CMK (cell line): Measurements from ENCODE around the gene PSMA4.
A peak's percentile ranks its signal among the peaks of the same experiment; 100 is the strongest.
"Not testable (repeated sequence)": the region's sequence is repeated elsewhere in the genome, so short reads cannot be mapped to it uniquely, and the experiment has no call there.

Experiments used
- DNase-seq: peaks from one replicate; pipeline ENCODE4 v3.0.0-alpha.2; 2010; ENCODE audit warnings: low read depth

Gene PSMA4

GRCh38 chr15:78540141-78540870 is at the start of gene PSMA4:
TSS of gene PSMA4 (plus strand) at chr15:78540444. CDS start at chr15:78541928, 1,484 bp downstream.
- peak; percentile 88 for DNase-seq

GRCh38 chr15:78492872-78493271 is 47.4 kb upstream of the PSMA4 start:
- peak; percentile 9 for DNase-seq

- DNase-seq: no peak
These were observed 38.4 kb upstream of the PSMA4 start for GRCh38 chr15:78501857-78502256.

GRCh38 chr15:78502641-78503040 is 37.6 kb upstream of the PSMA4 start:
- DNase-seq: no peak

GRCh38 chr15:78506971-78507830 is 33.0 kb upstream of the PSMA4 start, which contains the start of gene HYKK:
TSS of gene HYKK (plus strand) at chr15:78507577. CDS start at chr15:78513089, 5,512 bp downstream.
- peak; percentile 73 for DNase-seq

GRCh38 chr15:78507831-78508160 is 32.4 kb upstream of the PSMA4 start:
- no peak for DNase-seq

- DNase-seq: no peak
These were observed 32.0 kb upstream of the PSMA4 start for GRCh38 chr15:78508272-78508671.

- no peak for DNase-seq
These were observed 30.4 kb upstream of the PSMA4 start for GRCh38 chr15:78509726-78510312.

- DNase-seq: not testable (repeated sequence)
These were observed 20.2 kb upstream of the PSMA4 start for GRCh38 chr15:78520035-78520434.

GRCh38 chr15:78524230-78524629 is 16.0 kb upstream of the PSMA4 start:
- DNase-seq: no peak

- DNase-seq: no peak
These were observed 12.9 kb upstream of the PSMA4 start for GRCh38 chr15:78527325-78527724.

- DNase-seq: no peak
These were observed 6.9 kb upstream of the PSMA4 start for GRCh38 chr15:78533331-78533730.

GRCh38 chr15:78536134-78536533 is 4.1 kb upstream of the PSMA4 start:
- no peak for DNase-seq

GRCh38 chr15:78537266-78537905 is 2.9 kb upstream of the PSMA4 start:
- no peak for DNase-seq

GRCh38 chr15:78538358-78538757 is 1.9 kb upstream of the PSMA4 start:
- no peak for DNase-seq

GRCh38 chr15:78539464-78540140 is 642 bp upstream of the PSMA4 start:
- DNase-seq: not testable (repeated sequence)

- no peak for DNase-seq
These were observed 863 bp downstream of the PSMA4 start for GRCh38 chr15:78540871-78541743.

- no peak for DNase-seq
These were observed 1.4 kb downstream of the PSMA4 start for GRCh38 chr15:78541744-78542034.

GRCh38 chr15:78542647-78543046 is 2.4 kb downstream of the PSMA4 start:
- no peak for DNase-seq

GRCh38 chr15:78550194-78550593 is 9.9 kb downstream of the PSMA4 start:
- no peak for DNase-seq

- DNase-seq: no peak
These were observed 10.6 kb downstream of the PSMA4 start for GRCh38 chr15:78550815-78551214.
